NCI-H1092 (cell line): Measurements from ENCODE around the gene EMC9.
A peak's percentile ranks its signal among the peaks of the same experiment; 100 is the strongest.

Experiments
- DNase-seq: peaks from one replicate; lab custom pipeline; 2025; lab: John Stamatoyannopoulos, UW

Gene EMC9, protein sequence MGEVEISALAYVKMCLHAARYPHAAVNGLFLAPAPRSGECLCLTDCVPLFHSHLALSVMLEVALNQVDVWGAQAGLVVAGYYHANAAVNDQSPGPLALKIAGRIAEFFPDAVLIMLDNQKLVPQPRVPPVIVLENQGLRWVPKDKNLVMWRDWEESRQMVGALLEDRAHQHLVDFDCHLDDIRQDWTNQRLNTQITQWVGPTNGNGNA

DNA sequence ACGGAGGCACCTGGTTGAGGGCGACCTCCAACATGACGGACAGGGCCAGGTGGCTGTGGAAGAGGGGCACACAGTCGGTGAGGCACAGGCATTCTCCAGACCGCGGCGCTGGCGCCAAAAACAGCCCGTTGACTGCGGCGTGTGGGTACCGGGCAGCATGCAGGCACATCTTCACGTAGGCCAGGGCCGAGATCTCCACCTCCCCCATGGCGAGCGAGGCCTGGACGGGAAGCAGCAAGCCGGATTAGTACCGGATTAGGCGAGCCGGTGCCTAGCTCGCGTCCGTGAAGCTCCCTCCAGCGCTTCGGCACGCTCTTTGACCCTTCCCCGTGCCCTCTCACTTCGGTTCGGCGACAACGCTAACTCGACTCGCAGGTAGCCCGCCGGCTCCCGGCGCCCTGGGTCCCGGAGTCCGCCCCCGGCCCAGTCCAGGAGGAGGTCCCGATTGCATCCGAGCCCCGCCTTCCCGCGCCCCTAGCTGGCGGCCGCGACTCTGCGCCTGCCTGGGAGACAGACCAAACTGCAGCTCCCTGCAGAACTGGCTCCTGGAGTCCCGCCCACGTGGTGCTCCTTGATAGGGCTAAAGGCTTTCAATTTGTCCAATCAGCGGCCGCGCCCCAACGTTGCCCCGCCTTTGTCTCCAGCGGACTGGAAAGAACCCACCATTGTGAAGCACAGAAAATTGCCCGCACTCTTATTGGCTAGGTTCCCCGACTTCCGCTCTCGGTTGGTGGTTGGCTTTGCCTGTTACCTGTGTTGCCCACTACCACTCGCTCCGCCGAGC, at the start of gene EMC9:
TSS of gene EMC9 (minus strand) at position 495 of the 784 bp plus-strand sequence. CDS start at position 208, 287 bp downstream.
- peak; percentile 100 for DNase-seq

DNA sequence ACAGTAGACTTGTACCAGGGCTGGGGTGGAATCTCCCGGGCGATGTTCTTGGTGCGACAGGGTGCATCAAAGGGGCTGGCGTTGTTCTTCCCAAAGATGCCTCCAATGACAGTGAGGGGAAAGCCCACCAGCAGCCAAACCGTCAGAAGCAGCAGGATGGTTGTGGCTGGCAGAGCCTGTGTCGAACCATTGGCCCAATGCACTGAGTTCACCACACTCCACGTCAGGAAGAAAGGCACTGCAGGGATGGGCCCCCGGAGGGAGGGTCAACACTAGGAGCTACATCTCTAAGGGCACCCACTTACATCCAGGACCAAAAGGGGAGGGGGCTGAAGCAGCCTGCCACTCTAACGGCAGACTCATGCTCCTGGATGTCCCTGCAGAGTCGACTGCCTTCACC, 49.0 kb upstream of the EMC9 start:
- DNase-seq: no peak

DNA sequence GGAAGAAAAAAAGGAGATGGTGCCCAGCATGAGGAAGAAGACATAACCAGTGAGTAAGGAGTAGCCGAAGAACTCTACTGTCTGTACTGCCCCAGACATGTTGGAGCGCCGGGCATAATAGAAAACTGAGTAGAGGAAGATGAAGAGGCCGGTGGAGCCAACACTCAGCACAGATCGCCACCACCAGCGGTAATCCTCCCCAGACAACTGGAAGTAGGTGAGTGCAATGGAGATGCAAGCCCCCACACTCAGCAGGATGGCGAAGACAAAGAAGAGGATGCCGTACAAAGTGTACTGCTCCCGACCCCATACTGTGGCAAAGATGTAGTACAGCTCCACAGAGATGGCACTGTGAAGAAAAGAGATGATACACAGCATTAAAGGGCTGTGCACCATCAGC, 48.1 kb upstream of the EMC9 start:
- no peak for DNase-seq

DNA sequence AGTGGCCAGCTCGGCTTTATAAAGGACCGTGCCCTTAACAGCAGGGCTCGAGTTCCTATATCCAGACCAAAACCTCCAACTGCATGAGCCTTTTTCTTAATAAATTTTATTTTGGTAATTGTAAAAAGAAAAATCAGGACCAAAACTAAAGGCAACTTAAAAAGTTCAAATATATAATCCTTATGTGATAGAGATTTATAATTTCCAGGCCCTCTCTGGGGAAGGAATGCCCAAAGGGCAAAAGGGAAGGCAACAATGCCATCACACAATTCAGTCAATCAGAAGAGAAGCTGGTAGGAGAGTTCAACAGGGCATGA, 47.6 kb upstream of the EMC9 start:
- no peak for DNase-seq

DNA sequence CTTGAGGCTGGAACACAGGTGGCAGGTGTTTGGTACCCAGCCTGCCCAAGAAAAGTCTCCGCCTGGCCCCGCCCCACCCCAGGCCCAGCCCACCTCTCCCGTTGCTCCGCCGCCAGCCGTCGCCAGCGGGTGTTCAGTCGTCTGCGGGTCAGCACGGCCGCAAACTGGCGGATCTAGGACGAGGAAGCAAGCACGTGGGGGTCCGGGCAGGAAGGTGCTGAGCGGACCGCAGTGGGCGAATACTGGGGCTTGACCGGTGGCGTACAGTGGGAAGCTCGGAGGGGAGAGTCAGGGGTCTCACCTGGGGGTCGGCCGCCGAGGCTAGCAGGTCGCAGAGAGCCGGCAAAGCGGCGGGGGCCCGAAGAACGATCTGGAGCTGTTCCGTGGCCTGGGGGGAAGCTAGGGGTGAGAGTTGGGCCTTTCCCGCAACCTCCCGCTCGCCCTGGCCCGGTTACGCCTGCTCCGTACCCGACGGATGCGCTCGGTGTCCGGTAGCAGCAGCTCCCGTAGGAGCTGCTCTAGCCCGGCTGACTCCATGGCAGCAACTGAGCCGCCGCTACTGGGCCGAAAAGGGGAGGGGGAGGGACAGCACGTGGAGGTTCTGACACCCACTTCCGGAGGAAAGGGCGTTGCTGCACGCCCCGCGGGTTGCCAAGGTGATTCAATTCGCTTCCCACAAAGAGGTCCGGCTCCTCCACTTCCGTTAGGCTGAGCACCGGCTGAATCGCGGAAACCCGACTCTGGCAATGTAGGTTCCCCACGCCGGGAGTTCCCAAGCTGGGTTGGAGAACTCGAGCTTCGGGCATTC, 47.1 kb upstream of the EMC9 start, which contains the start of gene IPO4:
TSS of gene IPO4 (minus strand) at position 566 of the 808 bp plus-strand sequence. CDS start at position 537, 29 bp downstream.
- peak; percentile 98 for DNase-seq

DNA sequence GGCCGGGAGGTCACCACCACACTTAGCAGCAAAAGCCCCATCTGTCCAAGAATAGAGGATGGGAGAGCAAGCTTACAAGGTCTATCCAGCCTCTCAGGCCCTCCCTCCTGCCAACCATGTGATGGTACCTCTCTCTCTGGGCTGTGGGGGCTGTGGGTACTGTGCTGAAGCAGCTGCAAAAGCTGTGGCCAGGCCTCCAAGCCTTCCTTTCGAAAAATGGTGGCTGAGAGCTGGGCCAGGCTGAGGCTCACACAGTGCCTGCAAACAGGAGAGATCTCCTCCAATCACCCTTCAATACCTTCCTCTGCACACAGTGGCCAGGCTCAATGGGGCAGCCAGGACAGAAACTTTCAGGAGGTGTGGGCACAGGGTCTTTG, 46.1 kb upstream of the EMC9 start:
- no peak for DNase-seq

DNA sequence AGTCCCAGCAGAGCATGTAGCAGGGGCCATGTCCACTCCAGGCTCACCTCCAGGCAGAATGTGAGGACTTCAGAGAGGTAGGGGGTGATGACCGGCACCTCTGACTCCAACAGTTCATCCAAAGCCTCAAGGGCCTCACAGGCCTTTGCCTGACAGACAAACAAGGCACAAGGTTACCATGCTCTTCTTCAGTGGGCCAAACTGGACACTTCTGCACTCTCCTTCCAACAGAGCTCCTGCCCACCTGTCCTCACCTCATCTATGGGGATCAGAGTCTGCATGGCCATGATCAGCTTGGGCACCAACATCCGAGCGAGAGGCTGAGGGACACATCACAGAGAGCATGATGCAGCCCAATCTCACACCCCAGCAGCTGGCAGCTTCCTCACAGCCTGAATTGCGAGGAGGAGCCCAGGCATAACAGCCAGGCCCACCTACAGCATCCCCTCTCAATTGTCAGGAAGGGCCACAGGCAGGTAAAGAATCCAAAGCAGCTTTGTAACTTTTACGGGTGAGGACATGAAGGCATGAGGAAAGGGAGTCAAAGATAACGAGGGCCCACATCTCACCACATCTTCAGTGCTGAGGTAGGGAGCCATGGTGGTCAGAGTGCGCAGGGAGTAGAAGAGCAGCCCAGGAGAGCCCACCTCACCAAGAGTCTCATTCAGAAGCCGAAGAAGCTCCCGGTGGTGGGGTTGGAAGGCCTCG, 45.6 kb upstream of the EMC9 start:
- DNase-seq: no peak

DNA sequence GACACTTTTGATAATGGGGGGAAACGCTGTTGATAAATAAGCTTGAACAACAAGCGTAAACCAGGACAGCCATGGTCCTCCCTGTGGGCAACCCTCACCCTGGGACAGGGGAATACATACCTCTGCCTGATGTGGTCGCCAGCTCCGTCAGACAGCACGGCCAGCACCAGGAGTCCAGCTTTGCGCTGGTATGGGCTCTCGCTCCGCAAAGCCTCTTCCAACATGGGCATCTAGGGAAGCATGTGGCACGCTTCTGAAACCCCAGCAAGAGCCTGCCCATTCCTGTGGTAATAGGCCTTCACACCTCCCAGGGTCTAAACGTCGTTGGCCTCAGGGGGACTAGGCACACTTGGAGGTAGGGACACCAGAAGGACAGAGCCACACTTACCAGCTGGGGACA, 44.4 kb upstream of the EMC9 start:
- no peak for DNase-seq

DNA sequence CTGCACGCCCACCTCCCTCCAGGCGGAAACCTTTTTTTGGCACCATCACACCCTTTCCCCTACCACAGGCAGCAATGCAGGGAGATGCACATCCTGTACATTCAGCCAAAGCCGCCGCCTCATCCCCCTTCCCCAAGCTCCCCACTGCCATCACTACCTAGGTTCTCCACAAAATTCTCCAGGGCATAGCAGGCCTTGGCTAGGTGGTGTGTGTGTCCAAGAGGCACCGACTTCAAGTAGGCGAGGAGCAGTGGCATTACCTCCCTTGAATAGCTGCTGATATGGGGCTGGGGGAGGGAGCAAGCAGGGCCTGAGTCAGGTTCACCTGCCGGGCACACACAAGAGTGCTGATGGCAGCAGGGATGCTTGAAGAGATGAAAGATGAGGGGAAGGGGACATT, 43.6 kb upstream of the EMC9 start:
- DNase-seq: no peak

DNA sequence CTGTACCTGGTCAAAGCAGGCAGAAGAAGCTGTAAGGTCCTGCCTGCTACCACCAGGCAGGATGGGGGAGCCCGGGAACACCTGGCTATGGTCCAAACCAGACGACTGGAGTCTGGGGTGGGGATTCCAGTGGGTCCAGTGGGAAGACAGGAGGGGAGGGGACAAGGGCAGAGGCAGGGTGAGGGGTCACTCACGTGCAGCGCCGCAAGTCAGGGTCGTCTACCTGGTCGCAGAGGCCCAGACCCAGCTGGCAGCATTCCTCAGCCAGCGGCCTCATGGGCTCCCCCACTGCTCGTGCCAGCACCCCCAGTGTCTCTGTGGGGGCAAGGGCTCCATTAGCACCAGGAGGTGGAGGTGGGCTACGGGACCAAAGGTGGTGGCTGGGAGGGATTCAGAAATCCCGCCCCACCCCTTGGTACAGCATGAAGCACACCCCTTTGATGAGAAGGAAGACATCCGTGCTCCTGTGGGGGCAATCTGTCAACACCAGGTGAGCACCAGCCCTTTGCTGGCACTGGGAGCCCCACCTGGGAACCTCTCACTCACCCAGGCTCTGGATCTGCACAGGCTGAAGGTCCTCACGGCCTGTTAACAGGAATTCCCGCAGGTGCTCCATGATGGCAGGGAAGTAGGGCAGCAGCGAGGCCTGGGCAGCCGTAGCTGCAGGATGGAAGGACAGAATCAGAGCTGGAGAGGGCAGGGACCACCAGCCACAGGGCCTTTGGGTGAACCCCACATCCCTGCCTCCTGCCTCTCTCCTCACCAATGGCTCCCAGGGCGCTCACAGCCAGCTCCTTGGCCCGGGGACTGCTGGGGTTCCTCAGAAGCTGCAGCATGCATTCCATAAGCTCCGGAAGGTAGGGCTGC, 42.9 kb upstream of the EMC9 start:
- no peak for DNase-seq

DNA sequence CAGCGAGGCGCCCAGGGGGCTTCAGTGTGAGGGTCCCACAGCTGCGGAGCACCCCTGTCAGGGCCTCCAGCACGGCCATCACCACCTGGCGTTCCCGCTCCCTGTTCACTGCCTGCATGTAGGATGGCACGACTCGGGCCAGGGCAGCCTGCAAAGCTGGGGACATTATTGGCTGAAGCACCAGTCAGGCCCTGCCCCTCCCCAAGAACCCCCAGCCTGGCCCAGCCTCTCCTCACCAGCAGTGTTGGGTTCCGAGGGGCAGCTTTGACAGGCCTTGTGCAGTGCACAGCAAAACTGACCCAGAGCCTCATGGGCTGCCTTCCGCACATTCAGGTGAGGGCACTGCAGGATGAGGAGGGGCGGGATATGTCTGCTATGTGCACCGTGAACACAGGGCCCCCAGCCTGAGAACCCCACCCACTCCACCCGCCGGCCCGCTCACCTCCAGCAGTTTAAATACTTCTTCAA, 41.7 kb upstream of the EMC9 start:
- DNase-seq: no peak

DNA sequence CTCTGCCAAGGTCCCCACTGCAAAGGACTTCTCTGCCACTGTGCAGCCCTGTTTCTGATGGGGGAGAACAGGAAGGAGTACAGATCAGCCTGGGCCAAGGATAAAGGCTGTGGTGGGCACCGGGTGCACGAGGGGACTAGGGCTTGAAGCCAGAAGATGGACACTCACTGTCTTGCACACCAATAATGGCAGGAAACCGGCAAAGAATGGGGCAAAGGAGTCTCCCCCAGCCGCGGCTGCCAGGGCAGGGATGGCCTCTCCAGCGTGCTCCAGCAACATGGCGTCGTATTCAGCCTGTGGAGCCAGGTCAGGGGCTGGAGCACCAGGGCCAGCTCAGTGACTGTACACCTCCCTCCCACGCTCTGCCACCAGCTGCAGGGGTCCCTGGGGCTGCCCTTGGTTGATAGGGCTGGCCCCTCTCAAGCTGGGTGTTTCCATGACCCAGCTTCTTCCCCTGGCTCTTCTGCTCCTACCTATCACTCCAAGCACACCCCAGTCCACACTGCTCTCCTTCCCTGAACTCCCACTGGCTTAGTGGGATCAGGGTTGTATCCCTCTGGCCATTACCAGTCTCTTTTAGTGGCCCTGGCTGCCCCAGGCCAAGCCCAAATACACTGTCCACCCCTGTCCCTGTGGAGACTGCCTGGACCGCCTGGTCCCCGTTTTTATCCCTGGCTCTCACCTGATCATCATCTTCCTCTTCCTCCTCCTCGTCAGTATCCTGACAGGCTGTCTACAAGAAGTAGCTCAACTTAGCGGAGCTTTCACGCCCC, 40.9 kb upstream of the EMC9 start:
- no peak for DNase-seq

DNA sequence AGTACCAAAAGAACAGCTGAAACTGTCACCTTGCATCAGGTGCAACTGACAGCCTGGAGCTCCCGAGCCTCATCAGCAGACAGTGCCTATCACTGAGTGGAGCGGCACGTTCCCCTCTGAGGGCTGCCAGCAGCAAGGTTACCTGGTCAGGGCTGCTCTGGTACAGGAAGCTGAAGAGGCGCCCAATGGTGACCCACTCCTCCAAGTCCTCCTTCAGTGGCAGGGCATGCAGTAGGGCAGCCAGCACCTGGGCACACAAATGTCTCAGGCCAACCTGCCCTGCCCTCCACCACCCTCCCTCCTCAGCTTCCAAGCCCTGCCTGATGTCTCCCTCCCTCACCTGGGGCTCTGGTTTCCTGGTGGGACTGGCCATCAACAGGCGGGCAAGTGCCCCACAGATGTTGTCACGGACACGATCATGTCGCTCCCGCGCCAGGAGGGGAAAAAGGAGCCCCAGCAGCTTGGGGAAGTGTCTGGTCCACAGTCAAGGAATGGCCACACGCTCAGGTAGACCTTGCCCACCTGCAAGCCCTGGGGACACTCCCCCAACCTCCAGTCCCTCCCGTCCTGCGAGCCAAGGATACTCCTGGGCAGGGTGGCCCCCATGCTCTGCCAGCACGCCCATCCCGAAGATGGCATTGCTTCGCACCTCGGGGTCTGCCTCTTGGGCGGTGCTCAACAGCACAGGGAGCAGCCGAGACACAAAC, 40.1 kb upstream of the EMC9 start:
- no peak for DNase-seq

DNA sequence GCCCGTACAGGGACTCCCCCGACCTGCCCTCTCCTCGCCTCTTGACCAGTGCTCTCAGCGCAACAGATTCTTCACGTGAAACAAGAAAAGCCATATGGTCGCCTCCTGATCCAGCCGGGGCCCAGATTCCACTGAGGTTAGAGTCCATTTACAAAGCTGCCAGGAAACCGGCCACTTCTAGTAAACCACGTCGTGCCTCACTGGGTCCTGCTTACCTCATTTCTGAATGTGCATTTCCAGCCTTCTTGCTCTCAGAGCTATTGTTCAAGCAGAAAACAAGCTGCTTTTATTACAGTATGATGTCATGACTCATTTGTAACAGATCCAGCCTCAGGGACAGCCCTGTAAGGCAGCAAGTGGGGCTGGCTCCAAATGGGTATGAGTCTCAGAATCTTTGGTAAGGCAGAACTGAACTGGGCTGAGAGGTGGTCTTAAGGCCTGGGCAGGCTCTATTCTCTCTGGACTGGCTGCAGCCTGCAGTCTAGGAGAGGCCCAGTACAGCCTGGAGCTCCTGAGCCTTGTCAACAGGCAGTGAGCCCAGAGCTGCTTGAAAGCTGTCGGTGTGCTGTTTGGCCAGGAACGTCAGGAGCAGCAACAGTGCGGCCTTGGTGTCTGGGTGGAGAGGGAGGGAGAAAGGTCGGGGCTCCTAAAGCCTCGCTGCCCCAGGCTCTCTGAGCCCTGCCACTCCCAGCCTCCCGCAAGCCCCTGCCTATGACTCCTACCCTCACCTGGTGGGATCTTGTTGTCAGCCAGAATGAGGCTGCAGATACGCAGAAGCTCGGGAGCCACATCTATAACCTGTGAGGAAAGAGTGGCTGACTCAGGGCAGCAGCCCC, 38.8 kb upstream of the EMC9 start:
- no peak for DNase-seq

DNA sequence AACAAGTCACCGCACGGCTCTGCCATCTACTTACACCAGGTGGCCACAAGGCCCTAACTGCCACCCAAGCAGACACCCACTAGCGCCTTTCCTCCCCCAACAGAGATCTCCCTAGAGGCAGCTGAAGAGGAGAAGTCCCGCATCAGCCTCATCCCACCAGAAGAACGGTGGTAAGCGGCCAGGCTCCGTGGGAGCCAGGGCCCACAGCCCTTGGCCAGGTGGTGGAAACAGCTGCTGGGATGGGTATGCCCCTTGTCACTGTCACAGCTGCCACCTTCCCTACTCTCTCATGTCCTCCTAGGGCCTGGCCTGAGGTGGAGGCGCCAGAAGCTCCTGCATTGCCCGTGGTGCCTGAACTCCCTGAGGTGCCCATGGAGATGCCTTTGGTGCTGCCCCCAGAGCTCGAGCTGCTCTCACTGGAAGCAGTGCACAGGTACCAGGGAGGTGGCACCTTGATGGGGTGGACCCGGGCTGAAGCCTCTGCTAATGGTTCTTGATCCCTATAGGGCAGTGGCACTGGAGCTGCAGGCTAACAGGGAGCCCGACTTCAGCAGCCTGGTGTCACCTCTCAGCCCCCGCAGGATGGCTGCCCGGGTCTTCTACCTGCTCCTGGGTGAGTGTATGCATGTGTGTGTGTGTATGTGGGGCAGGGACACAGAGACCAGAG, 38.0 kb upstream of the EMC9 start:
- no peak for DNase-seq

DNA sequence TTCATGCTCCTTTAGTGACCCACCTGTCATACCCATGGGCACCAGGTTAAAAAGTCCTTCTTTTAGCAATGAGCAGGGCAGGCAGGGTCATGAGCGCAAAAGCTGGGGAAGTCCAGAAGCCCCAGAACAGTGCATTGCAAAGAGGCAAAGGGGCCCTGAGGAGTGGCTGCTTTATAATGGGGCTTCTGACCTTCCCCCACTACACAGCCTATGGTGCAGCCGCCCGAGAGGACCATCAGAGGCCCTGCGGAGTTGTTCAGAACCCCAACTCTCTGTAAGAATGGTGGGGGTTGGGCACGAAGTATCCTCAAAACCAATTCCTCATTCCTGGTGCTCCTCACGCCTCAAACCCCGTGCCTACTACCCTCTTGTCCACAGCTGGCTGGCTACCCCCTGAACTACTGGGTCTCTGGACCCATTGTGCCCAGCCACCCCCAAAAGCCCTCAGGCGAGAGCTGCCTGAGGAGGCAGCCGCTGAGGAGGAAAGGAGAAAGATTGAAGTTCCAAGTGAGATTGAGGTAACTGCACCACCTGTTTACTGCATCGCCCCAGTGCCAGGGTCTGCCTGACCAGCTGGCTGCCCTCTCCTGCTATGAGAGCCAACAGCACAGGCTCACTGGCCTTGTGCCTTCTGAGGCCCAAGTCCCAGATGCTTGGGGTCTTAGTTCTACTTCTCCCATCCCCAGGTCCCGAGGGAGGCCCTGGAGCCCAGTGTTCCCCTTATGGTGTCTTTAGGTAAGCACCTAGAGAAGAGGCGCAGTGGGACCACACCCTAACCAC, 37.2 kb upstream of the EMC9 start:
- no peak for DNase-seq

DNA sequence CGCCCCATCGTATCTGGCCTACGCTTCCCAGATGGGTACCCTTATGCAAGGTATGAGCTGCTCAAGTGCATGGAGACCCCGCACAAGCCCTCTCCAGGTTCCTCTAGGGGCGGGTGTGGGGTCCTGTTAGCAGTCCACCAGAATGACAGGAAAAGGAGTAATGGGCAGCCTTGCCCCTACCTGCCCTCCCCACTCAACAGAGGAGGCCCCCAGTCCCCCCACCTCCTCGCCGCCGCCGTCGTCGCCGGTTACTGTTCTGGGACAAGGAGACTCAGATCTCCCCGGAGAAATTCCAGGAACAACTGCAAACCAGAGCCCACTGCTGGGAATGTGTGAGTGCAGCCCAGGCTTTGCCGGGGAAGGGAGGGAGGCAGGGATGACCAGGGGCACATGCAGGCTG, 36.5 kb upstream of the EMC9 start:
- DNase-seq: no peak
